K562 (cell line): ENCODE data around the gene TUBB2A. TPM values are rescaled to one million over a fixed set of nuclear protein-coding genes. Genes with fewer than 3 reads are reported as not detected.

Source experiments
- ASH1L ChIP-seq: fragments of 450-650 bp; IDR thresholded peaks from 2 replicates; pipeline ENCODE4 v1.6.1; 2018; ENCODE audit warnings: borderline replicate concordance, mild to moderate bottlenecking, low read depth; ENCODE audit not compliant: partially characterized antibody
- BHLHE40 ChIP-seq: IDR thresholded peaks from 2 replicates; pipeline ENCODE4 v1.6.1; 2011; ENCODE audit warnings: low read length, improper control_type of control experiment
- CBX3 ChIP-seq, 2 experiments: IDR thresholded peaks; 1 replicate in 1 of 2; 2 replicates in 1 of 2; pipeline ENCODE4 v1.6.1; 2012; ENCODE audit warnings: inconsistent platforms in 2 of 2, low read length in 2 of 2, borderline replicate concordance in 1 of 2, control low read depth in 1 of 2
- CEBPG ChIP-seq, 3 experiments: fragments of 200-800 bp in 1 of 3; sonication (Bioruptor generic) in 1 of 3; sonication (generic) in 1 of 3; formaldehyde crosslinking in 1 of 3; IDR thresholded peaks in 2 of 3; conservative IDR thresholded peaks in 1 of 3; 2 replicates each; pipeline versions ENCODE4 v1.6.1 to v1.8.0; 2016 to 2022; ENCODE audit warnings: missing compliant biosample characterization in 2 of 3, missing genetic modification characterization in 2 of 3, mild to moderate bottlenecking in 1 of 3, missing genetic modification reagents in 1 of 3
- ELK3 ChIP-seq: fragments of 450-650 bp; formaldehyde crosslinking; IDR thresholded peaks from 2 replicates; pipeline ENCODE4 v1.4.0; 2020; ENCODE audit warnings: mild to moderate bottlenecking
- HDAC8 ChIP-seq: fragments of 450-650 bp; IDR thresholded peaks from 2 replicates; pipeline ENCODE4 v1.6.1; 2016; ENCODE audit warnings: mild to moderate bottlenecking, missing genetic modification characterization, moderate library complexity, missing compliant biosample characterization
- KLF6 ChIP-seq: fragments of 250-450 bp; sonication (Bioruptor Pico); IDR thresholded peaks from 2 replicates; pipeline ENCODE4 v1.4.0; 2020; ENCODE audit warnings: mild to moderate bottlenecking, moderate library complexity, borderline replicate concordance
- MECOM ChIP-seq: fragments of 250-450 bp; sonication (Bioruptor Pico); IDR thresholded peaks from 2 replicates; pipeline ENCODE4 v1.8.0; 2022; ENCODE audit warnings: inconsistent platforms
- POLR2AphosphoS5 ChIP-seq: IDR thresholded peaks from 2 replicates; pipeline ENCODE4 v1.6.1; 2011; ENCODE audit warnings: mild to moderate bottlenecking, low read depth, low read length, moderate library complexity; ENCODE audit not compliant: control insufficient read depth, insufficient read depth
- RBM22 ChIP-seq: fragments of 200-400 bp; formaldehyde crosslinking; IDR thresholded peaks from 2 replicates; pipeline ENCODE4 v1.6.1; 2018; ENCODE audit warnings: low read length, low read depth; ENCODE audit not compliant: poor library complexity, severe bottlenecking
- SMAD4 ChIP-seq: fragments of 250-450 bp; sonication (Bioruptor Pico); conservative IDR thresholded peaks from 2 replicates; pipeline ENCODE4 v1.8.0; 2021; ENCODE audit warnings: inconsistent platforms, mild to moderate bottlenecking, moderate library complexity
- TEAD4 ChIP-seq, 2 experiments: sonication (generic) in 1 of 2; formaldehyde crosslinking in 1 of 2; IDR thresholded peaks; 2 replicates each; pipeline versions ENCODE4 v1.6.1 to v1.8.0; 2012 to 2022; ENCODE audit warnings: borderline replicate concordance in 1 of 2, inconsistent platforms in 1 of 2, low read length in 1 of 2, mild to moderate bottlenecking in 1 of 2, missing genetic modification reagents in 1 of 2
- UBTF ChIP-seq, 2 experiments: IDR thresholded peaks; 2 replicates each; pipeline ENCODE4 v1.6.1; 2012; ENCODE audit warnings: improper control_type of control experiment in 2 of 2, low read depth in 2 of 2, low read length in 2 of 2, borderline replicate concordance in 1 of 2
- ZBTB34 ChIP-seq: fragments of 250-450 bp; sonication (Bioruptor Pico); IDR thresholded peaks from 2 replicates; pipeline ENCODE4 v1.8.0; 2021; ENCODE audit warnings: mild to moderate bottlenecking, moderate library complexity
- ZBTB43 ChIP-seq: sonication (generic); formaldehyde crosslinking; IDR thresholded peaks from 2 replicates; pipeline ENCODE4 v1.8.0; 2023; ENCODE audit warnings: mild to moderate bottlenecking, missing genetic modification reagents
- ZNF347 ChIP-seq: fragments of 450-650 bp; formaldehyde crosslinking; IDR thresholded peaks from 2 replicates; pipeline ENCODE4 v1.4.0; 2020; ENCODE audit warnings: low read depth, mild to moderate bottlenecking, moderate library complexity
- ZNF780A ChIP-seq: fragments of 250-450 bp; sonication (Bioruptor Pico); IDR thresholded peaks from 2 replicates; pipeline ENCODE4 v1.5.0; 2021; ENCODE audit warnings: mild to moderate bottlenecking
- polyA plus RNA-seq, 8 experiments: library from polyadenylated mRNA; depleted of rRNA in 4 of 8; stranded (reverse) in 5 of 8; unstranded in 3 of 8; fragments of >200 nt; fragmentation: Nextera tagmentation in 2 of 8; fragmentation: Illumina TruSeq in 1 of 8; extraction: Ambion mirVana in 2 of 8; extraction: Trizol in 1 of 8; gene quantifications; 2 replicates each; pipeline versions ENCODE4 v1.2.1 to v1.2.3, GENCODE V29; 2011 to 2014; ENCODE audit warnings: inconsistent platforms in 1 of 8, missing spikeins in 1 of 8
- total RNA-seq, 7 experiments: library from RNA; depleted of rRNA in 6 of 7; stranded (reverse); fragments of >200 nt in 6 of 7; fragmentation: Illumina TruSeq in 2 of 7; extraction: Trizol in 2 of 7; gene quantifications; 2 replicates each; pipeline versions ENCODE4 v1.2.1 to v1.2.3, GENCODE V29; 2011 to 2021; ENCODE audit warnings: low replicate concordance in 1 of 7

The TUBB2A gene
- total and polyA plus RNA-seq, 9 of the 15 experiments (the other 6 are each of a cell fraction or from before 2014, with no cell fraction given) = 3.6 to 92.1 (median 45.6) TPM

GRCh38 chr6:3165631-3166534 lies 8.5 kb upstream of the TUBB2A start (continued):
- TF ChIP-seq BHLHE40 = peak; percentile 71
- TF ChIP-seq MECOM (CRISPR knock-in tag) = peak; percentile 87
- TF ChIP-seq ASH1L = no peak
- no peak for TF ChIP-seq ZBTB34 (CRISPR knock-in tag)
- no peak for TF ChIP-seq UBTF (IDR thresholded peaks at IDR 0.05; ENCODE audit: borderline replicate concordance in 1 of 2, low read depth in 2 of 2, low read length in 2 of 2)
- TF ChIP-seq RBM22 = no peak
- TF ChIP-seq TEAD4 (IDR thresholded peaks at IDR 0.05; ENCODE audit: low read length) = no peak
- no peak for TF ChIP-seq TEAD4 (CRISPR knock-in tag; IDR thresholded peaks at IDR 0.05; ENCODE audit: borderline replicate concordance)
- TF ChIP-seq ELK3 (CRISPR knock-in tag) = no peak
- TF ChIP-seq HDAC8 (tag) = no peak
- TF ChIP-seq CBX3 (IDR thresholded peaks at IDR 0.05; ENCODE audit: borderline replicate concordance in 1 of 2, low read length in 2 of 2) = no peak
- no peak for TF ChIP-seq KLF6 (CRISPR knock-in tag)
- TF ChIP-seq ZBTB43 (CRISPR knock-in tag) = no peak
- TF ChIP-seq ZNF347 (CRISPR knock-in tag) = no peak
- no peak for TF ChIP-seq CEBPG (CRISPR knock-in tag; IDR thresholded peaks at IDR 0.05)
- TF ChIP-seq CEBPG (tag; conservative IDR thresholded peaks at IDR 0.05 in 1 of 2, IDR thresholded peaks at IDR 0.05 in 1 of 2) = peak in 1 of 2 experiments; percentile 50; a peak in 2 of 4 replicates
- TF ChIP-seq ZNF780A (CRISPR knock-in tag) = no peak
- TF ChIP-seq POLR2AphosphoS5 = peak; percentile 13; the same call in 1 of the 2 replicates
- no peak for TF ChIP-seq SMAD4 (CRISPR knock-in tag)
